OCI-LY1 (cell line): ENCODE results near the gene DAAM2.

Experiments
- H2AFZ ChIP-seq: fragments of 200-600 bp; sonication (generic), shearing (Covaris generic); 2 replicates; pipeline ENCODE4 v1.6.0; 2014; ENCODE audit warnings: antibody characterized with exemption, mild to moderate bottlenecking, low read length
- H3F3A ChIP-seq: fragments of 200-600 bp; sonication (generic), shearing (Covaris generic); 2 replicates; pipeline ENCODE4 v1.6.0; 2014; ENCODE audit warnings: mild to moderate bottlenecking, antibody characterized with exemption, low read length, moderate library complexity; ENCODE audit not compliant: insufficient read depth
- H3K27ac ChIP-seq: fragments of 200-600 bp; sonication (generic); 2 replicates; pipeline ENCODE4 v1.5.1; 2014; ENCODE audit warnings: low read length, mixed run types, mild to moderate bottlenecking, low read depth; ENCODE audit not compliant: poor library complexity, severe bottlenecking
- H3K27me3 ChIP-seq: fragments of 200-600 bp; sonication (generic); 2 replicates; pipeline ENCODE4 v1.6.0; 2014; ENCODE audit warnings: antibody characterized with exemption, mild to moderate bottlenecking, low read length, moderate library complexity; ENCODE audit not compliant: insufficient read depth
- H3K36me3 ChIP-seq: fragments of 200-600 bp; sonication (generic); 2 replicates; pipeline ENCODE4 v1.6.1; 2014; ENCODE audit warnings: mild to moderate bottlenecking, antibody characterized with exemption, low read length, moderate library complexity, mixed read lengths; ENCODE audit not compliant: insufficient read depth
- H3K4me1 ChIP-seq: fragments of 200-600 bp; sonication (generic); 2 replicates; pipeline ENCODE4 v1.5.1; 2014; ENCODE audit warnings: mild to moderate bottlenecking, low read length, moderate library complexity; ENCODE audit not compliant: insufficient read depth, severe bottlenecking
- H3K4me2 ChIP-seq: fragments of 200-600 bp; sonication (generic), shearing (Covaris generic); 2 replicates; pipeline ENCODE4 v1.6.1; 2014; ENCODE audit warnings: low read length
- H3K4me3 ChIP-seq: fragments of 200-600 bp; sonication (generic); 2 replicates; pipeline ENCODE4 v1.5.1; 2014; ENCODE audit warnings: low read length, low read depth, mild to moderate bottlenecking, mixed read lengths; ENCODE audit not compliant: poor library complexity, severe bottlenecking
- H3K79me2 ChIP-seq: fragments of 200-600 bp; shearing (Covaris generic); 2 replicates; pipeline ENCODE4 v1.6.1; 2016; ENCODE audit warnings: mixed run types, low read length, mixed read lengths; ENCODE audit not compliant: insufficient read depth
- H3K9ac ChIP-seq: fragments of 200-600 bp; sonication (generic), shearing (Covaris generic); 2 replicates; pipeline ENCODE4 v1.6.1; 2014; ENCODE audit warnings: mild to moderate bottlenecking, low read length, mixed read lengths
- H3K9me2 ChIP-seq: fragments of 200-600 bp; sonication (generic), shearing (Covaris generic); 2 replicates; pipeline ENCODE4 v1.6.1; 2014; ENCODE audit warnings: low read depth, mild to moderate bottlenecking, low read length, mixed read lengths
- H3K9me3 ChIP-seq: fragments of 200-600 bp; shearing (Covaris generic); 2 replicates; pipeline ENCODE4 v1.6.1; 2014; ENCODE audit warnings: low read length, mixed read lengths
- H4K20me1 ChIP-seq: fragments of 200-600 bp; sonication (generic), shearing (Covaris generic); 2 replicates; pipeline ENCODE4 v1.6.0; 2016; ENCODE audit warnings: mild to moderate bottlenecking, low read length; ENCODE audit not compliant: insufficient read depth
- CTCF ChIP-seq: fragments of 200-600 bp; sonication (generic), shearing (Covaris generic); IDR thresholded peaks from 2 replicates; pipeline ENCODE4 v1.5.1; 2017; ENCODE audit warnings: mild to moderate bottlenecking, antibody characterized with exemption, low read length, moderate library complexity, mixed read lengths
- EZH2 ChIP-seq: fragments of 200-600 bp; sonication (generic), shearing (Covaris generic); IDR thresholded peaks from 2 replicates; pipeline ENCODE4 v1.8.0; 2017; ENCODE audit warnings: borderline replicate concordance, mixed run types, mild to moderate bottlenecking, antibody characterized with exemption, low read length, moderate library complexity, mixed read lengths

Gene DAAM2

GRCh38 chr6:39912446-39912845 is 120.3 kb downstream of the DAAM2 start:
- no peak overlapping the region for H3K4me3 ChIP-seq

GRCh38 chr6:39913391-39913916 is 121.3 kb downstream of the DAAM2 start:
- Histone ChIP-seq H3K9me3 (no peaks in the 10 kb centered on the region), H3K9ac (no peak overlapping the region)

More at GRCh38 chr6:39912446-39912845, 120.3 kb downstream of the DAAM2 start:
- H3K9ac ChIP-seq, result no peak overlapping the region
- H3K4me1 ChIP-seq, result no peaks in the 10 kb centered on the region
- H3K9me3 ChIP-seq, result no peaks in the 10 kb centered on the region
- H3K27me3 ChIP-seq, result no peaks in the 10 kb centered on the region
- H4K20me1 ChIP-seq, result no peaks in the 10 kb centered on the region
- no peak overlapping the region for H3K27ac ChIP-seq
- no peak for TF ChIP-seq EZH2
- no peak for TF ChIP-seq CTCF
- H3F3A ChIP-seq, result no peaks in the 10 kb centered on the region
- no peaks in the 10 kb centered on the region for H3K9me2 ChIP-seq
- no peaks in the 10 kb centered on the region for H3K36me3 ChIP-seq
- H3K79me2 ChIP-seq, result no peaks in the 10 kb centered on the region
- H3K4me2 ChIP-seq, result no peak overlapping the region
- no peak overlapping the region for H2AFZ ChIP-seq

GRCh38 chr6:39914239-39914638 is 122.1 kb downstream of the DAAM2 start:
- no peak overlapping the region for H3K4me3 ChIP-seq
- no peaks in the 10 kb centered on the region for H3F3A ChIP-seq
- TF ChIP-seq CTCF (no peak), EZH2 (no peak)
- no peaks in the 10 kb centered on the region for H3K27me3 ChIP-seq
- H3K9me2 ChIP-seq, result no peaks in the 10 kb centered on the region
- H3K27ac ChIP-seq, result no peak overlapping the region
- no peaks in the 10 kb centered on the region for H3K9me3 ChIP-seq
- no peak overlapping the region for H3K9ac ChIP-seq
- no peak overlapping the region for H3K4me2 ChIP-seq
- no peaks in the 10 kb centered on the region for H3K79me2 ChIP-seq
- H3K4me1 ChIP-seq, result no peaks in the 10 kb centered on the region
- no peak overlapping the region for H2AFZ ChIP-seq
- no peaks in the 10 kb centered on the region for H3K36me3 ChIP-seq
- H4K20me1 ChIP-seq, result no peaks in the 10 kb centered on the region

More at GRCh38 chr6:39913391-39913916, 121.3 kb downstream of the DAAM2 start:
- Histone ChIP-seq H3K4me1 (no peaks in the 10 kb centered on the region), H3K4me2 (no peak overlapping the region), H3K79me2 (no peaks in the 10 kb centered on the region), H3K4me3 (no peak overlapping the region), H2AFZ (no peak overlapping the region), H3K9me2 (no peaks in the 10 kb centered on the region), H3K36me3 (no peaks in the 10 kb centered on the region), H3K27me3 (no peaks in the 10 kb centered on the region), H3K27ac (no peak overlapping the region), H3F3A (no peaks in the 10 kb centered on the region), H4K20me1 (no peaks in the 10 kb centered on the region)
- no peak for TF ChIP-seq EZH2

GRCh38 chr6:39915866-39916265 is 123.7 kb downstream of the DAAM2 start:
- Histone ChIP-seq H3K27ac (no peak overlapping the region), H3K4me3 (no peak overlapping the region), H3K4me2 (no peak overlapping the region), H3K36me3 (no peaks in the 10 kb centered on the region), H4K20me1 (no peaks in the 10 kb centered on the region), H2AFZ (no peak overlapping the region), H3K9me3 (no peaks in the 10 kb centered on the region), H3K4me1 (no peaks in the 10 kb centered on the region), H3K9me2 (no peaks in the 10 kb centered on the region), H3K27me3 (no peaks in the 10 kb centered on the region), H3K9ac (no peak overlapping the region), H3F3A (no peaks in the 10 kb centered on the region), H3K79me2 (no peaks in the 10 kb centered on the region)
- TF ChIP-seq EZH2, result no peak
